Right atrium auricular region (tissue), 2 donors: ENCODE measurements around the gene BACH2. TPM values are rescaled to one million over a fixed set of nuclear protein-coding genes. Genes with fewer than 3 reads are reported as not detected.

ENCODE experiments used
- DNase-seq: peaks from one replicate; pipeline ENCODE4 v3.0.0-alpha.2; 2019; ENCODE audit warnings: low spot score
- H3K27ac ChIP-seq, 2 donors: fragments of 200-600 bp; sonication (generic); 1 replicate in 1 of 2; 2 replicates in 1 of 2; pipeline ENCODE4 v1.5.1; 2016 to 2019
- H3K27me3 ChIP-seq, 2 donors: fragments of 200-600 bp; sonication (generic); one replicate each; pipeline versions ENCODE4 v1.5.1 to v1.6.0; 2017 to 2019
- H3K36me3 ChIP-seq: fragments of 200-600 bp; sonication (generic); one replicate; pipeline ENCODE4 v1.5.1; 2016
- H3K4me1 ChIP-seq, 2 donors: fragments of 200-600 bp; sonication (generic); one replicate each; pipeline versions ENCODE4 v1.5.1 to v1.6.0; 2017 to 2019
- H3K4me3 ChIP-seq, 2 donors: fragments of 200-600 bp; sonication (generic); 1 replicate in 1 of 2; 2 replicates in 1 of 2; pipeline ENCODE4 v1.5.1; 2017 to 2019; ENCODE audit warnings: mild to moderate bottlenecking in 1 of 2, moderate library complexity in 1 of 2
- H3K9me3 ChIP-seq, 2 donors: fragments of 200-600 bp; sonication (generic); one replicate each; pipeline ENCODE4 v1.5.1; 2019
- CTCF ChIP-seq, 2 donors: fragments of 200-600 bp; sonication (generic); IDR thresholded peaks; one replicate each; pipeline ENCODE4 v1.5.1; 2019; ENCODE audit warnings: antibody characterized with exemption in 2 of 2
- total RNA-seq, 2 donors: library from RNA; depleted of rRNA; stranded (reverse); fragments of >200 nt; gene quantifications; one replicate each; pipeline ENCODE4 v1.1.0, GENCODE V29; 2016

The BACH2 gene
- total RNA-seq, 2 donors from 2014 or later, result 0.82 to 2.2 TPM

- Histone ChIP-seq H3K27ac (no peak overlapping the region), H3K9me3 (no peaks in the 10 kb centered on the region), H3K4me1 (no peaks in the 10 kb centered on the region), H3K27me3 (no peaks in the 10 kb centered on the region), H3K4me3 (no peak overlapping the region), H3K36me3 (no peaks in the 10 kb centered on the region)
- TF ChIP-seq CTCF (IDR thresholded peaks at IDR 0.05), result no peak
- DNase-seq, result no peak
Measured at GRCh38 chr6:90149280-90149679, 147.4 kb downstream of the BACH2 start.

- Histone ChIP-seq H3K27me3 (no peaks in the 10 kb centered on the region), H3K27ac (no peak overlapping the region), H3K9me3 (no peaks in the 10 kb centered on the region), H3K36me3 (no peaks in the 10 kb centered on the region), H3K4me1 (no peaks in the 10 kb centered on the region), H3K4me3 (no peak overlapping the region)
- DNase-seq, result no peak
- TF ChIP-seq CTCF (IDR thresholded peaks at IDR 0.05), result no peak
Measured at GRCh38 chr6:90148867-90149266, 147.8 kb downstream of the BACH2 start.

GRCh38 chr6:90146921-90147649 lies 149.6 kb downstream of the BACH2 start:
- no peaks in the 10 kb centered on the region for H3K9me3 ChIP-seq
- H3K4me3 ChIP-seq, result no peak overlapping the region
- H3K27me3 ChIP-seq, result no peaks in the 10 kb centered on the region
- H3K4me1 ChIP-seq, result no peaks in the 10 kb centered on the region
- no peak overlapping the region for H3K27ac ChIP-seq
- DNase-seq, result no peak
- TF ChIP-seq CTCF (IDR thresholded peaks at IDR 0.05), result no peak
- no peaks in the 10 kb centered on the region for H3K36me3 ChIP-seq

GRCh38 chr6:90146024-90146423 lies 150.6 kb downstream of the BACH2 start:
- no peaks in the 10 kb centered on the region for H3K9me3 ChIP-seq
- H3K27me3 ChIP-seq, result no peaks in the 10 kb centered on the region
- no peak overlapping the region for H3K27ac ChIP-seq
- no peaks in the 10 kb centered on the region for H3K4me1 ChIP-seq
- TF ChIP-seq CTCF (IDR thresholded peaks at IDR 0.05), result no peak
- no peak overlapping the region for H3K4me3 ChIP-seq
- no peaks in the 10 kb centered on the region for H3K36me3 ChIP-seq
- DNase-seq, result no peak

GRCh38 chr6:90144928-90145555 lies 151.6 kb downstream of the BACH2 start:
- Histone ChIP-seq H3K27me3 (no peaks in the 10 kb centered on the region), H3K4me3 (no peak overlapping the region), H3K36me3 (no peaks in the 10 kb centered on the region), H3K27ac (no peak overlapping the region), H3K9me3 (no peaks in the 10 kb centered on the region), H3K4me1 (no peaks in the 10 kb centered on the region)
- no peak for DNase-seq
- TF ChIP-seq CTCF (IDR thresholded peaks at IDR 0.05), result no peak
